ENCODE data around the gene ATP12A. TPM values are rescaled to one million over a fixed set of nuclear protein-coding genes. Genes with fewer than 3 reads are reported as not detected.

ATP12A gene
- total and polyA plus RNA-seq, 4 donors, result 0.39 to 0.83 (median 0.60) TPM

DNA sequence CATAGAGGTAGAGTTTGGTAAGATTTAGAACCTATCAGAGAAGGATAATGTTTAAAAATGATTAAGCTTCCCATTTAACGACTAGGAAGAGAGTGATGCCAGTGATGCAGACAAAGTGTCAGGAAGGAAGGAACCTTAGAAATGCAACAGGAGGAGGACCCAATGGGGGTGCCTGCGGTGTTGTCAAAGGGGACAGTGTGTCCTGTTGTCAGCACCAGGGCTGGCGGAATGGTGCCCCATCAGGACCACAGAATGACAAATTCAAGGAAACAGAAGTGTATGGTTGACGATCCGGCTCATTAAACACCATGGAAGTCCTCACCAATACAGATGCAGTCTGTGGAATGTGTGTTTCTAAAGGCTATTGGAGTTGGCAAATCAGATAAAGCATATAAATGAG, 19.3 kb downstream of the ATP12A start:
- WGBS (ENCODE audit: insufficient coverage), result 68% methylated on average over 3 of the region's 5 CpGs
- no peaks in the 10 kb centered on the region for H3K36me3 ChIP-seq (ENCODE audit: control insufficient read depth, insufficient read depth, low read length)

DNA sequence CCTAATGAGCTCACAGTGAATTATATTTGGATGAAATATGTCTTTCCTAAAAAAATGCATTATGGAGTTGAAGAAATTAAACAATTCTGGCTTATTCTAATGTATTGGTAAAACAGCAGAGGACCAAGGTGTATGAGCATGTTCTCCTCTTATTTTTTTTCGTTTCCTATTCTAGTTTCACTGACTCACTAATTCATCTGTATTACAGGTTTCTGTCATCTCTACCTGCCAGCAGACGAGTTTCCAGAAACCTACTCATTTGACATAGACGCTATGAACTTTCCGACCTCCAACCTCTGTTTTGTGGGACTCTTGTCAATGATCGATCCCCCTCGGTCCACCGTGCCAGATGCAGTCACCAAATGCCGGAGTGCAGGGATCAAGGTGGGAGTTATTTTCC, 20.3 kb downstream of the ATP12A start:
- Histone ChIP-seq H3K4me3 (ENCODE audit: low read depth, low read length) (no peak overlapping the region), H3K9me3 (ENCODE audit: control insufficient read depth, insufficient read depth, low read length) (no peaks in the 10 kb centered on the region), H3K4me1 (ENCODE audit: control insufficient read depth, insufficient read depth, low read length) (no peaks in the 10 kb centered on the region), H3K27ac (ENCODE audit: low read depth, low read length) (no peak overlapping the region), H3K36me3 (ENCODE audit: control insufficient read depth, insufficient read depth, low read length) (no peaks in the 10 kb centered on the region), H3K27me3 (ENCODE audit: control insufficient read depth, insufficient read depth, low read length) (no peaks in the 10 kb centered on the region)
- 100% methylated on average over 6 of the region's 8 CpGs for WGBS (ENCODE audit: insufficient coverage)
- DNase-seq (ENCODE audit: low read depth in 4 of 6, low spot score in 6 of 6), result no peak

More for the DNA sequence above, 19.3 kb downstream of the ATP12A start:
- DNase-seq (ENCODE audit: low read depth in 4 of 6, low spot score in 6 of 6), result no peak
- H3K4me1 ChIP-seq (ENCODE audit: control insufficient read depth, insufficient read depth, low read length), result no peaks in the 10 kb centered on the region
- H3K4me3 ChIP-seq (ENCODE audit: low read depth, low read length), result no peak overlapping the region
- H3K27ac ChIP-seq (ENCODE audit: low read depth, low read length), result no peak overlapping the region
- no peaks in the 10 kb centered on the region for H3K27me3 ChIP-seq (ENCODE audit: control insufficient read depth, insufficient read depth, low read length)
- H3K9me3 ChIP-seq (ENCODE audit: control insufficient read depth, insufficient read depth, low read length), result no peaks in the 10 kb centered on the region

DNA sequence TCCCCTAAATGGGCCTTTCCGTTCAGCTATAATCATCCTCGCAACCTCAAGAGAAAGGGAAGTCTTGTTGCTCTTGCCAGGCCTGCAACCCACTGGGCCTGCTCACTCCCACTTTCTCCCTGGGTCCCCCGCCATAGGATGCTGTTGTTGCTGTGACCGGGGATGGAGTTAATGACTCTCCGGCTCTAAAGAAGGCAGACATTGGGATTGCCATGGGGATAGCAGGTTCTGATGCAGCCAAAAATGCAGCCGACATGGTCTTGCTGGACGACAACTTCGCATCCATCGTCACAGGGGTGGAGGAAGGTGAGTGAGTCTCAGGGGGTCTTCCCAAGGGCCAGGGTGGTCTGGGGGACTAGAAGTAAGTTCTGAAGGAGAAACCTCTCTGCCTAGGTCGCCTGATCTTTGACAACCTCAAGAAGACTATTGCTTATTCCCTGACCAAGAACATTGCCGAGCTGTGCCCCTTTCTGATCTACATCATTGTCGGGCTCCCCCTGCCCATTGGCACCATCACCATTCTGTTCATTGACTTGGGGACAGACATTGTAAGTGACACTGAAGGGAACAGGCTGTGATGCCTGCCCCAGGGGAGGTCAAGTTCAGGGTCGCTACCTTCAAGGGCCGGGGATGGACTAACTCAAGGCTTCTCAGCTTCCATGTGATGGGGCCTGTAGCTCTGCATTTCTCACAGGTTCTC, 26.8 kb downstream of the ATP12A start:
- H3K9me3 ChIP-seq (ENCODE audit: control insufficient read depth, insufficient read depth, low read length), result no peaks in the 10 kb centered on the region
- H3K27me3 ChIP-seq (ENCODE audit: control insufficient read depth, insufficient read depth, low read length), result no peaks in the 10 kb centered on the region
- DNase-seq (ENCODE audit: low read depth in 4 of 6, low spot score in 6 of 6), result no peak
- 90% methylated on average over 9 of the region's 14 CpGs for WGBS (ENCODE audit: insufficient coverage)
- H3K4me3 ChIP-seq (ENCODE audit: low read depth, low read length), result no peak overlapping the region
- H3K27ac ChIP-seq (ENCODE audit: low read depth, low read length), result no peak overlapping the region
- no peaks in the 10 kb centered on the region for H3K36me3 ChIP-seq (ENCODE audit: control insufficient read depth, insufficient read depth, low read length)
- no peaks in the 10 kb centered on the region for H3K4me1 ChIP-seq (ENCODE audit: control insufficient read depth, insufficient read depth, low read length)

DNA sequence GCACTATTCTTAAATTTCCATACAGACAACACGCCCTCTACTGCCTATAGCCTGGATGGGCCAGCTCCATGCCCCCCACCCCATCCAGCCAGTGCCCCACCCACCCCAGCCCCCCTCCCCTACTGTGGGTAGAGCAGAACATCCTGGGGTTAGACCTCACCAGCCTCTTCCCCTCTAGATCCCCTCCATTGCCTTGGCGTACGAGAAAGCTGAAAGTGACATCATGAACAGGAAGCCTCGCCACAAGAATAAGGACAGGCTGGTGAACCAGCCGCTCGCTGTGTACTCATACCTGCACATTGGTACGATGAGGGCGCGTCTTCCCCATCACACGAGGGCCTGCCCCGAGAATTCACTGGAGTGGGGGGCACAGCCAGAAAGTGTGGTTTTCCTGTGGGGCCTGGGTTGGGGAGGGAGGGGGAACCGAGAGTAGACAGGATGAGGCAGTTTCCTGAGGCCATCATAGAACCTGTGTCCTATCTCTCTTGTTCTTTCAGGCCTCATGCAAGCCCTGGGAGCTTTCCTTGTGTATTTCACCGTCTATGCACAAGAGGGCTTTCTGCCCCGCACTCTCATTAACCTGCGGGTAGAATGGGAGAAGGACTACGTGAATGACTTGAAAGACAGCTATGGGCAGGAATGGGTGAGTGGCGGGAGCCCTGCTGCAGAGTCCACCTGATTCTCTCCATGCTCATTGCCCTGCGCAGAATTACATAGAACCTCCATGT, 29.1 kb downstream of the ATP12A start:
- Histone ChIP-seq H3K27me3 (ENCODE audit: control insufficient read depth, insufficient read depth, low read length) (no peaks in the 10 kb centered on the region), H3K4me1 (ENCODE audit: control insufficient read depth, insufficient read depth, low read length) (no peaks in the 10 kb centered on the region), H3K4me3 (ENCODE audit: low read depth, low read length) (no peak overlapping the region), H3K9me3 (ENCODE audit: control insufficient read depth, insufficient read depth, low read length) (no peaks in the 10 kb centered on the region), H3K27ac (ENCODE audit: low read depth, low read length) (no peak overlapping the region), H3K36me3 (ENCODE audit: control insufficient read depth, insufficient read depth, low read length) (no peaks in the 10 kb centered on the region)
- DNase-seq (ENCODE audit: low read depth in 4 of 6, low spot score in 6 of 6), result no peak
- WGBS (ENCODE audit: insufficient coverage), result 84% methylated on average over 13 of the region's 18 CpGs

DNA sequence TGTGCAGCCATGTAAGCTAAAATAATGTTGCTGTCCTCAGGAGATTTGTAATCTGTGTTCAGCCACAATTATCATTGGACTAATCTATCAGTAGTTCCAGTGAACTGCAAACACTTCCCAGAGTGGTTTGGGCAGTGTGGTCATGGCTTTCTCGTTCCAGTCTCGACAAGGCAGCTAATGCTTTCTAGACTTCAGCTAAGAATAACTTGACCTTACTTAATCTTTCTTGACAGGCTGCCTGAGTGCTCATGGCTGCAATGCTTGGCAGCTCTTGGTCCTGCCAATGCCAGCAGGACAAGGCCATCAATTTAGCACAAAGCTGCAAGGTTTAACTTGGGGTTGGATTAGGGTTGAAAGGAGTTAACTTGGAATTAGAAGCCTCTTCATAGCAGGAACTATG, 32.8 kb downstream of the ATP12A start:
- no peaks in the 10 kb centered on the region for H3K36me3 ChIP-seq (ENCODE audit: control insufficient read depth, insufficient read depth, low read length)
- H3K4me1 ChIP-seq (ENCODE audit: control insufficient read depth, insufficient read depth, low read length), result no peaks in the 10 kb centered on the region
- no peak overlapping the region for H3K27ac ChIP-seq (ENCODE audit: low read depth, low read length)
- no CpG with 5 or more reads among the region's 2 CpGs for WGBS (ENCODE audit: insufficient coverage)
- peak in 2 of 6 donors; percentile 35 for DNase-seq (ENCODE audit: low read depth in 4 of 6, low spot score in 6 of 6)
- H3K27me3 ChIP-seq (ENCODE audit: control insufficient read depth, insufficient read depth, low read length), result no peaks in the 10 kb centered on the region
- no peak overlapping the region for H3K4me3 ChIP-seq (ENCODE audit: low read depth, low read length)
- H3K9me3 ChIP-seq (ENCODE audit: control insufficient read depth, insufficient read depth, low read length), result no peaks in the 10 kb centered on the region

DNA sequence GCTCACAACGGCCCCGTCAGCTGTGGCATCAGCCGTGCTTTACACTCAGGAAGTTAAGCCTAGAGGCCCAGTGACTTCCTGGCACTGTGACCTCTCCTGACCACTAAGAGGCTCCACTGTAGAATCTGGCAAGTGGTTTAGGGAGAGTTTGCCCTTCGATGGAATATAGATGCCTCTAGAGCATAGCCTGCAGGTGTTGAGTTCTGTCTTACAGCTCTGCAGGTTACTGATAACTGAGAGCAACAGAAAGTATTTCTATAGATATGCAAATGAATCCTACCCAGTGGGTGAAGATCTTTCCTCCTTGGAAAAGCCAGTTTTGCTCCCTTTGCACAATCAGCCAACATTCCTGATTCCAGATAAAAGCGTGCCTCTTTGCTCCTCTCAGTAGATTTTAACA, 35.8 kb downstream of the ATP12A start:
- no peak overlapping the region for H3K4me3 ChIP-seq (ENCODE audit: low read depth, low read length)
- no peaks in the 10 kb centered on the region for H3K27me3 ChIP-seq (ENCODE audit: control insufficient read depth, insufficient read depth, low read length)
- 44% methylated on average over 3 of the region's 5 CpGs for WGBS (ENCODE audit: insufficient coverage)
- no peaks in the 10 kb centered on the region for H3K4me1 ChIP-seq (ENCODE audit: control insufficient read depth, insufficient read depth, low read length)
- DNase-seq (ENCODE audit: low read depth in 4 of 6, low spot score in 6 of 6), result no peak
- peaks cover 3% of the 10 kb centered on the region for H3K36me3 ChIP-seq (ENCODE audit: control insufficient read depth, insufficient read depth, low read length)
- no peak overlapping the region for H3K27ac ChIP-seq (ENCODE audit: low read depth, low read length)
- H3K9me3 ChIP-seq (ENCODE audit: control insufficient read depth, insufficient read depth, low read length), result no peaks in the 10 kb centered on the region

DNA sequence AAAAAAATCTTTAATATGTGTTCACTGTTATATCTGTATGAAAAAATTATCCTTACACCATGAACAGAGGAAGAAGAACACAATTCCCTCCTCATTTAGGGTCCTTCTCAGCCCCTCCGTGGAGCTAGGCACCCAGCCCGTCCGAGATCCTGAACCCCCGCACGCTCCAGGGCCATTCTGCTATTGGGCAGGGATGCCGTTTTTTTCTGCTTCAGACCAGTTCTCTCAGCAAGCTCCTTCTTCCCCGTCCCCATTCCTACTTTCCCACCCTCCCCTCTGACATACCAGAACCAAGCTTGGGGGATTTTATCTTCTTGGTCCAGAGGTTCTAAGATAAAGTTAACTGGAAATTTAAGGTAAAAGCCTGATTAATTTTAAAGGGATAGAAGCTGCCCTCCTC, 36.2 kb downstream of the ATP12A start:
- H3K27me3 ChIP-seq (ENCODE audit: control insufficient read depth, insufficient read depth, low read length), result no peaks in the 10 kb centered on the region
- H3K9me3 ChIP-seq (ENCODE audit: control insufficient read depth, insufficient read depth, low read length), result no peaks in the 10 kb centered on the region
- WGBS (ENCODE audit: insufficient coverage), result 44% methylated on average over 6 of the region's 7 CpGs
- peaks cover 3% of the 10 kb centered on the region for H3K36me3 ChIP-seq (ENCODE audit: control insufficient read depth, insufficient read depth, low read length)
- no peaks in the 10 kb centered on the region for H3K4me1 ChIP-seq (ENCODE audit: control insufficient read depth, insufficient read depth, low read length)
- no peak for DNase-seq (ENCODE audit: low read depth in 4 of 6, low spot score in 6 of 6)
- H3K27ac ChIP-seq (ENCODE audit: low read depth, low read length), result no peak overlapping the region
- no peak overlapping the region for H3K4me3 ChIP-seq (ENCODE audit: low read depth, low read length)

DNA sequence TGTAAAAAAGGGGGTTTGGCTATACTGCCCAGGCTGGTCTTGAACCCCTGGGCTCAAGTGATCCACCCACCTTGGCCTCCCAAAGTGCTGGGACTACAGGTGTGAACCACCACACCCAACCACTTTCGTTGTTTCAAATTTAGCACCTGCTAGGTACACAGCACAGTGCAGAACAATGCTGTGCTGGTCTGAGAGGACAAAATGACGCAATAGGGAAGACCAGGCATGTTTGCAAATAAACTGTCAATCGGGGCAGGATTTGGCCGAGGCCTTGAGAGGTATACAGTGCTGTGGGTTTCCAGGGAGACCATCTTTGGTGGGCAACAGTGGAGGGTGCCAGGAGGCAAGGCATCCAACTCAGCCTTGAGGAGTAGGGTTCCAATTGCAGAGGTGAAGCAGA, 37.0 kb downstream of the ATP12A start:
- Histone ChIP-seq H3K27ac (ENCODE audit: low read depth, low read length) (no peak overlapping the region), H3K27me3 (ENCODE audit: control insufficient read depth, insufficient read depth, low read length) (no peaks in the 10 kb centered on the region), H3K4me3 (ENCODE audit: low read depth, low read length) (no peak overlapping the region), H3K36me3 (ENCODE audit: control insufficient read depth, insufficient read depth, low read length) (peaks cover 3% of the 10 kb centered on the region), H3K9me3 (ENCODE audit: control insufficient read depth, insufficient read depth, low read length) (no peaks in the 10 kb centered on the region), H3K4me1 (ENCODE audit: control insufficient read depth, insufficient read depth, low read length) (no peaks in the 10 kb centered on the region)
- 76% methylated on average over 4 of the region's 4 CpGs for WGBS (ENCODE audit: insufficient coverage)
- no peak for DNase-seq (ENCODE audit: low read depth in 4 of 6, low spot score in 6 of 6)

DNA sequence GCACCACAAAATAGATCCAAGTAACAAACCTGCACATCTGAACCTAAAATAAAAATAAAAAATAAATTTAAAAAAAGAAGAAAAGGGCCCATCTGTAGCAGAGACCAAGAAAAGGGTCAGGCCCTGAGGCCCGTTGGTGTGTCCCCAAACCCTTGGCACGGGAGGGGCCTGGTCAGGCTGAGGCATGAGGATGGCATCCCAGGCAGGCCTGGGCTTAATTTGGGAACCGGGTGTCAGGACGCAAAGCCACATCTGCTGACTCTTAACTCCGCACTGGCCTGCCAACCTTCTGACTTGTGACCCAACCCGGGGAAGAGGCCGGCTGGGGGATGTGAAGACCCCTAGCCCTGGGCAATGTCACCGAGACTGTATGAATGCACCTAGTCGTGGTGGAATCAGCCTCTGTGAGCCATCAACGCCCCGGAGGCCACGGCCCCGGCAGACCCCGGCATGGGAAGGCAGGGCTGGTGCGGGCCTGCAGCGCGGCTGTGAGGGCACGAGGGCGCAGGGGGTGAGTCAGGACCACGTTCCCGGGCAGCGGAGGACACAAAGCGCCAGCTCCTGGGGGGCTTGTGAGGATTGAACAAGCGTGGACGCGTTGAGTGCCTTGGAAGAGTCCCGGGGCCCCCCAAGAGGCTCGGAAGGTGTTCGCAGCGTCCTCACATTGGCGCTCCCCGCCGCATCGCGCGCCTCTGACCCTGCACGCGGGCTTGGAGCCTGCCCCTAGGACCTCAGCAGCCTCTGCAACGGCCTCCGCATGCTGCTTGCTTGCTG, 38.2 kb downstream of the ATP12A start:
- H3K27ac ChIP-seq (ENCODE audit: low read depth, low read length), result no peak overlapping the region
- no peak for DNase-seq (ENCODE audit: low read depth in 4 of 6, low spot score in 6 of 6)
- WGBS (ENCODE audit: insufficient coverage), result 93% methylated on average over 40 of the region's 40 CpGs
- H3K36me3 ChIP-seq (ENCODE audit: control insufficient read depth, insufficient read depth, low read length), result peaks cover 3% of the 10 kb centered on the region
- H3K4me1 ChIP-seq (ENCODE audit: control insufficient read depth, insufficient read depth, low read length), result no peaks in the 10 kb centered on the region
- no peak overlapping the region for H3K4me3 ChIP-seq (ENCODE audit: low read depth, low read length)
- H3K9me3 ChIP-seq (ENCODE audit: control insufficient read depth, insufficient read depth, low read length), result no peaks in the 10 kb centered on the region
- H3K27me3 ChIP-seq (ENCODE audit: control insufficient read depth, insufficient read depth, low read length), result no peaks in the 10 kb centered on the region
